ENCODE results near the gene TLCD1. TPM values are rescaled to one million over a fixed set of nuclear protein-coding genes. Genes with fewer than 3 reads are reported as not detected.

TLCD1 gene
- total and polyA plus RNA-seq, 2 experiments from 2014 or later = 26.5 to 47.0 TPM

DNA sequence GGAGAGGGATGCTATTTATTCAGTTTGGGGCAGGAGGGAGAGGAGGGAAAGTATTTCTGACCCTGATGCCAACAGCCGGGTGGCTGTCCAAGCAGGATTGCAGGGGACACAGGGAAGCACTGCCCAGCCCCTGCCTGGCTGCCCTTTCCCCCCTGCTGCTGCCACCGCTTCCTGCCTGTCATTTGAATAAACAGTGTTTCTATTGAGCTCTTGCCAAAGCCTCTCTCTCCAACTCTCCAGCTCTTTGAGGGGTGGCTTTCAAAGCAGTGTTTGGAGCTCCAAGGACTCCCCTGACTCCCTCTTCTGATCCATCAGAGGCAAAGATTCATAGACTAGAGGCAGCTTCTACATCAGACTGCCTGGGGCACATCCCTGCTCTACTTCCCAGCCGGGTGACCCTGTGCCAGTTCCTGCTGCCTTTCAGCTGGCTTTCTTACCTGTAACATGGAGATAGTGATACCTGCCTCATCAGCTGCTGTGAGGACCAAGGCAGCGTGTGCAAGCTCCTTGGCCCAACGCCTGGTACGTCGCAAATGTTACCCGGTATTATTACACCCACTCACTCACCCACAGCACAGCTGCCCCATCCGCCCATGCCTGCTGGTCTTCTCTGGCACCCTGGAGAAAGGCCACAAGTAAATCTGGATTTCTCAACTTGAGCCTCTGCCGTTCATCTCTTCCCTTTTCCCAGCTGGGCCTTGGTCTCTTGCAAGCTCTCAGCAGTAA is 23.8 kb downstream of the TLCD1 start:
- no peaks in the 10 kb centered on the region for H3K9me3 Mint-ChIP-seq
- peaks cover 23% of the 10 kb centered on the region for H3K36me3 ChIP-seq (ENCODE audit: insufficient read depth)
- no peak overlapping the region for H3K4me2 ChIP-seq

DNA sequence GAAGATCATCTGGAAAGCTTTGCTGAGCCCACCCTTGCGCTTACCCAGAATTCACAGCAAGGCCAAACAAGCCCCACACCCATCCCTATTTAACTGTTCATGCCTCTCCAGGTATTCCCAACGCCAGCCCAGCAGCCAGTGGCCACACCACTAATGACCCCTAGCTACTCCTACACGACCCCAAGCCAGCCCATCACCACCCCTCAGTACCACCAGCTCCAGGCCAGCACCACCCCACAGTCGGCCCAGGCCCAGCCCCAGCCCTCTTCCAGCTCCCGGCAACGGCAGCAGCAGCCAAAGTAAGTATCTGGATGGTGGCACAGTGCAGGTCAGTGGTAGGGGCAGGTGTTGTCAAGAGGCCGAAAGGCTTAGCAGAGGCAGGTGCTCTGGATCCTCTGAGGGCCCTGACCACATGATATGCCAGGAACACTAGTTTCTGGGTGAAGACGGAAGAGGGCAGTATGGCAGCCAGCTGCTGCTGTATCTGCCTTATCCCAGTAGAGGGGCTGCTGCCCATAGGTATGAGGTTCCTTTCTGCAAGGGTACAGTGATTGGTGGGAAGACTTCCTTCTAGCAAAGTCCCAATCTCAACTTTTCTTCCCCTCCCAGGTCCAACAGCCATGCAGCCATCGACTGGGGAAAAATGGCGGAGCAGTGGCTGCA is 25.1 kb downstream of the TLCD1 start:
- H3K9me2 ChIP-seq (ENCODE audit: insufficient read depth) = no peaks in the 10 kb centered on the region
- TF ChIP-seq ZNF462 (CRISPR knock-in tag; IDR thresholded peaks at IDR 0.05) (no peak), JUNB (IDR thresholded peaks at IDR 0.05; ENCODE audit: unreplicated experiment) (no peak), EZH2phosphoT487 (IDR thresholded peaks at IDR 0.05; ENCODE audit: unreplicated experiment) (no peak), POLR2AphosphoS5 (IDR thresholded peaks at IDR 0.05; ENCODE audit: low read depth) (no peak), ETS1 (IDR thresholded peaks at IDR 0.05) (no peak), CTCF (conservative IDR thresholded peaks at IDR 0.05; ENCODE audit: low read depth in 2 of 2) (peak in 1 of 2 experiments; percentile 39; a peak in 2 of 4 replicates), EZH2 (IDR thresholded peaks at IDR 0.05; ENCODE audit: low read depth, unreplicated experiment) (no peak)
- no peak overlapping the region for H3K27ac ChIP-seq (ENCODE audit: low read depth)
- H3K36me3 Mint-ChIP-seq (ENCODE audit: low read depth) = peaks cover 82% of the 10 kb centered on the region
- no peak overlapping the region for H3K4me2 ChIP-seq
- H3K4me1 ChIP-seq (ENCODE audit: insufficient read depth) = no peaks in the 10 kb centered on the region
- H3K27me3 Mint-ChIP-seq (ENCODE audit: insufficient read depth, low read depth, poor library complexity) = peaks cover 16% of the 10 kb centered on the region
- peaks cover 4% of the 10 kb centered on the region for H4K20me1 ChIP-seq (replicated peaks; ENCODE audit: insufficient read depth)
- H3K36me3 ChIP-seq (ENCODE audit: insufficient read depth) = peaks cover 24% of the 10 kb centered on the region
- no peak overlapping the region for H3K27ac Mint-ChIP-seq
- no peaks in the 10 kb centered on the region for H3K27me3 ChIP-seq (ENCODE audit: insufficient read depth)
- H3K4me1 Mint-ChIP-seq = peaks cover 28% of the 10 kb centered on the region
- H3K79me2 ChIP-seq (replicated peaks; ENCODE audit: insufficient read depth) = no peaks in the 10 kb centered on the region
- ATAC-seq (peak; percentile 8; the same call in 2 of the 3 replicates), DNase-seq (ENCODE audit: low spot score) (no peak)
- no peak overlapping the region for H2AFZ ChIP-seq
- peaks cover 8% of the 10 kb centered on the region for H3F3A ChIP-seq (replicated peaks; ENCODE audit: low read depth)
- no peak overlapping the region for H3K4me3 ChIP-seq
- H3K9me3 Mint-ChIP-seq = no peaks in the 10 kb centered on the region
- H3K4me3 Mint-ChIP-seq = no peak overlapping the region

More for the DNA sequence above, 23.8 kb downstream of the TLCD1 start:
- peaks cover 69% of the 10 kb centered on the region for H3K36me3 Mint-ChIP-seq (ENCODE audit: low read depth)
- H4K20me1 ChIP-seq (replicated peaks; ENCODE audit: insufficient read depth) = peaks cover 4% of the 10 kb centered on the region
- no peaks in the 10 kb centered on the region for H3K79me2 ChIP-seq (replicated peaks; ENCODE audit: insufficient read depth)
- DNase-seq (ENCODE audit: low spot score) (no peak), ATAC-seq (no peak)
- no peak overlapping the region for H2AFZ ChIP-seq
- TF ChIP-seq EZH2phosphoT487 (IDR thresholded peaks at IDR 0.05; ENCODE audit: unreplicated experiment) (no peak), STAT1 (IDR thresholded peaks at IDR 0.05; ENCODE audit: unreplicated experiment) (no peak)
- H3K4me3 Mint-ChIP-seq = no peak overlapping the region; the same call in 2 of the 3 replicates
- H3K4me1 Mint-ChIP-seq = peaks cover 36% of the 10 kb centered on the region
- no peaks in the 10 kb centered on the region for H3K9me2 ChIP-seq (ENCODE audit: insufficient read depth)
- H3K4me1 ChIP-seq (ENCODE audit: insufficient read depth) = peaks cover 3% of the 10 kb centered on the region; the same call in 1 of the 2 replicates
- no peaks in the 10 kb centered on the region for H3K27me3 ChIP-seq (ENCODE audit: insufficient read depth)
- H3K27ac ChIP-seq (ENCODE audit: low read depth) = no peak overlapping the region
- H3K4me3 ChIP-seq = no peak overlapping the region
- H3K27ac Mint-ChIP-seq = peak overlapping the region; percentile 77; the same call in 1 of the 2 replicates
- H3F3A ChIP-seq (replicated peaks; ENCODE audit: low read depth) = peaks cover 13% of the 10 kb centered on the region
- peaks cover 21% of the 10 kb centered on the region for H3K27me3 Mint-ChIP-seq (ENCODE audit: insufficient read depth, low read depth, poor library complexity)

All from GM23338 (cell line).